ENCODE results near the gene ZNF639. TPM values are rescaled to one million over a fixed set of nuclear protein-coding genes. Genes with fewer than 3 reads are reported as not detected.

Gene ZNF639
- total and polyA plus RNA-seq, 9 of the 15 experiments (the other 6 are each of a cell fraction or from before 2014, with no cell fraction given): 17.6 to 88.1 (median 53.7) TPM

GRCh38 chr3:179347345-179348194 is 24.7 kb downstream of the ZNF639 start, which contains the start of gene MFN1:
MFN1 (plus strand) TSS chr3:179347709; CDS start chr3:179348852, 1,143 bp downstream.
- POLR2A ChIA-PET: interaction anchor here (0.6 to 1.3 kb wide), 4 partner anchors 11 to 326 kb away, joined by 3 to 6 read pairs (median 4); no protein-coding TSS in a partner anchor
- Histone ChIP-seq H3K27me3 (ENCODE audit: control insufficient read depth in 2 of 2, insufficient read depth in 2 of 2, low read length in 2 of 2) (no peaks in the 10 kb centered on the region), H3K9ac (ENCODE audit: insufficient read depth in 1 of 2, low read depth in 2 of 2, low read length in 2 of 2) (peak within 1 kb of the TSS; percentile 78 to 91), H4K20me1 (replicated peaks; ENCODE audit: control insufficient read depth, insufficient read depth, low read length) (no peaks in the 10 kb centered on the region), H3K4me2 (ENCODE audit: insufficient read depth, low read length) (peak within 1 kb of the TSS; percentile 97), H3K27ac (ENCODE audit: extremely low read depth, low read depth, low read length) (peak within 1 kb of the TSS; percentile 87), H3K79me2 (ENCODE audit: control insufficient read depth, insufficient read depth, low read length) (peaks cover 35% of the 10 kb centered on the region), H3K9me3 (replicated peaks; ENCODE audit: control insufficient read depth, insufficient read depth, low read depth, low read length) (no peaks in the 10 kb centered on the region), H2AFZ (ENCODE audit: low read depth, low read length) (peak within 1 kb of the TSS; percentile 100), H3K4me3 (peak within 1 kb of the TSS; percentile 81), H3K4me1 (replicated peaks in 1 of 2; ENCODE audit: control insufficient read depth in 2 of 2, insufficient read depth in 2 of 2, low read length in 2 of 2) (peaks cover 8 to 19% of the 10 kb centered on the region in 2 experiments; a peak in 4 of 5 replicates), H3K9me1 (ENCODE audit: control insufficient read depth, insufficient read depth, low read length) (no peaks in the 10 kb centered on the region), H3K36me3 (ENCODE audit: control insufficient read depth, insufficient read depth, low read length) (peaks cover 38% of the 10 kb centered on the region; the same call in 2 of the 3 replicates)
- DNase-seq (ENCODE audit: extremely low read depth in 1 of 4, low spot score in 3 of 4): peak; percentile 80 to 96 (median 86)
- CTCF ChIA-PET (ENCODE audit: low intra/inter-chr PET ratio): no interaction called here
- ATAC-seq: peak; percentile 98
- intact Hi-C loops (cut with micrococcal nuclease) (loop anchor here (1.0 kb wide), 1 partner anchor 24 kb away; the partner anchor contains the start of gene ZNF639), in situ Hi-C loops (cut with MboI) (no loop called here)
- BruUV-seq (replicated peaks): no TSS peak
- under 1% methylated on average over 43 of the region's 63 CpGs for WGBS (ENCODE audit: insufficient coverage, low coverage, missing lambda C conversion rate)
- peak; percentile 100 for FAIRE-seq
- TF ChIP-seq TCFL5 (CRISPR knock-in tag; conservative IDR thresholded peaks at IDR 0.05): no peak
- TF ChIP-seq ZNF212 (CRISPR knock-in tag; IDR thresholded peaks at IDR 0.05): no peak
- peak in 1 of 2 experiments; percentile 25; a peak in 1 of 4 replicates for TF ChIP-seq ZMIZ1 (IDR thresholded peaks at IDR 0.05; ENCODE audit: low read depth in 2 of 2, low read length in 2 of 2)
- TF ChIP-seq POLR3A (IDR thresholded peaks at IDR 0.05; ENCODE audit: borderline replicate concordance, extremely low read depth, insufficient read depth, insufficient read length): no peak
- no peak for TF ChIP-seq ZC3H8 (IDR thresholded peaks at IDR 0.05)
- no peak for TF ChIP-seq ZNF253 (CRISPR knock-in tag; conservative IDR thresholded peaks at IDR 0.05)
- TF ChIP-seq LCOR (CRISPR knock-in tag; IDR thresholded peaks at IDR 0.05): peak; percentile 89
- TF ChIP-seq MEIS2 (IDR thresholded peaks at IDR 0.05; ENCODE audit: partially characterized antibody): no peak
- peak; percentile 52 for TF ChIP-seq TAF1 (IDR thresholded peaks at IDR 0.05; ENCODE audit: control insufficient read depth, extremely low read depth, insufficient read depth, low read length, severe bottlenecking)
- TF ChIP-seq NFRKB (IDR thresholded peaks at IDR 0.05; ENCODE audit: low read depth): peak; percentile 84
- peak; percentile 64; the same call in 1 of the 2 replicates for TF ChIP-seq HDAC2 (IDR thresholded peaks at IDR 0.05)
- no peak for TF ChIP-seq NCOA2 (IDR thresholded peaks at IDR 0.05; ENCODE audit: partially characterized antibody in 2 of 2)
- TF ChIP-seq THRAP3 (IDR thresholded peaks at IDR 0.05; ENCODE audit: borderline replicate concordance): no peak
- no peak for TF ChIP-seq ZNF324 (CRISPR knock-in tag; IDR thresholded peaks at IDR 0.05)

Measured in K562 (cell line).